Right kidney (tissue), 1 donor: Measurements from ENCODE around the gene MYOG.

Experiments used
- DNase-seq: peaks from one replicate; pipeline ENCODE4 v3.0.0-alpha.2; 2016

MYOG gene

DNA sequence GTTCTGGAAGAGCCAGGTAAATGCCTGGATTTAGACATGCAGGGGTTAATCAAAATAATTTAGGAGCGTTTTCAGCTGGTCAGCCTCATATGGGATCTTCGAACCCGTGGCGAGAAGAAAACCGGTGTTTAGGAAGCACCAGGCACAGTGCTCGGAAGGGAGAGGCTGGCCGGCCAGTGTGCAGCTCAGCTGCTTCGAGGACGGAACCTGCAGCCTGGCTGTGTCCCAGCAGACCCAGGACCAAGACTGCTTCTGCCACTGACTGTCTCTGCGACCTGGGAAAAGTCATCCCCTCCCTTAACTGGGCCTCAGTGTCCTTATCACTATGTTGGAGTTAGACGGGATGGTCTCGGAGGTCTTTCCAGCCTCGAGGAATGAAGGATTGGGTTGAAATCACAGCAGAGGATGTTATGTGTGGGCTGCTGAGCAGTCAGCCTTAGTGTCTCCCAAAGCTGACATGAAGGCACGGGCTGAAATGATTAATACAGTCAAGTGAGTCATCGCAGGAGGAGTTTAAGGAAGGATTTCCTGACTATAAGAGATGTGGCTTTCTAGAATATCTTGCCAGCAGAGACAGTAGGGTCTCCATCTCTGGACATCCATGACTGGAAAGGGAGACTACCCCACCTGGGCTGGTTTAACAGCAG, 38.7 kb downstream of the MYOG start:
- DNase-seq: no peak

DNA sequence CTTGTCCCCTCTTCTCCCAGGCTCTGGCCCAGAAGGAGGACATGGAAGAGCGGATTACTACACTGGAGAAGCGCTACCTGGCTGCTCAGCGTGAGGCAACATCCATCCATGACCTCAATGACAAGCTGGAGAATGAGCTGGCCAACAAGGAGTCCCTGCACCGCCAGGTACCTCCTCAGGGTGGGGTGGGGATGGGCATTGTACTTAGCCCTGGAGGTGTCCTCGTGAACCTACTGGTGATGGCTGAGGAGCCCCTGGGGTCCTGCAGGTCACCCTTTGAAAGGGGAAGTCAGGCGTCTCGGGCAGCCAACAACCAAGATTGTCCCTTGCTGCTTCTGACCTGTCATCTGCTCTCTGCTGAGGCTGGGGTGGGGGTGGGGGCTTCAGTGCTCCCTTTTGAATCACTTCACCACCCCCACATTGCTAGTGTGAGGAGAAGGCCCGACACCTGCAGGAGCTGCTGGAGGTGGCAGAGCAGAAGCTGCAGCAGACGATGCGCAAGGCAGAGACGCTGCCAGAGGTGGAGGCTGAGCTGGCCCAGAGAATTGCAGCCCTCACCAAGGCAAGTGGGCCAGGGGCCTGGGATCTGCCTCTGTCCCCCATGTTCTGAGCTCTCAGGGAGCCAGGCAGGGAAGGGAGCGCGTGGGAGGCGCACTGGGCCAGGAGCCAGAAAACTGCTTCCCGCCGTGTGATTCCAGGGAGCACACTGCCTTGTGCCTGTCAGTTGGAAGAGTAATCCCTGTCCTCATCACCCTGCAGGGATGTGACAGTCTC, 39.8 kb downstream of the MYOG start:
- DNase-seq: no peak

DNA sequence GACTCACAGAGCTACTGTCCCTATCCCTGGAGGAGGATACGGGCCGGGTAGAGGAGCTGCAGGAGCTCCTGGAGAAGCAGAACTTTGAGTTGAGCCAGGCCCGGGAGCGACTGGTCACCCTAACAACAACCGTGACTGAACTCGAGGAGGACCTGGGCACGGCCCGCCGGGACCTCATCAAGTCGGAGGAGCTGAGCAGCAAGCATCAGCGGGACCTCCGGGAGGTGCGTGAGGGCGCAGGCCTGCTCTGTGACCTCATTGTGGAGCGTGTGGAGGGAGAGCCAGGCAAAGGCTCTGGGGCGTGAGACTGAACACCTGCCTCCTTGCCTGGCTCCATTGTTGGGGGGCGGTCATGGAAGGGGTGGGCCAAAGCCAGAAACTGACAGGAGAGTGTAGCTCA, 40.5 kb downstream of the MYOG start:
- DNase-seq: no peak

DNA sequence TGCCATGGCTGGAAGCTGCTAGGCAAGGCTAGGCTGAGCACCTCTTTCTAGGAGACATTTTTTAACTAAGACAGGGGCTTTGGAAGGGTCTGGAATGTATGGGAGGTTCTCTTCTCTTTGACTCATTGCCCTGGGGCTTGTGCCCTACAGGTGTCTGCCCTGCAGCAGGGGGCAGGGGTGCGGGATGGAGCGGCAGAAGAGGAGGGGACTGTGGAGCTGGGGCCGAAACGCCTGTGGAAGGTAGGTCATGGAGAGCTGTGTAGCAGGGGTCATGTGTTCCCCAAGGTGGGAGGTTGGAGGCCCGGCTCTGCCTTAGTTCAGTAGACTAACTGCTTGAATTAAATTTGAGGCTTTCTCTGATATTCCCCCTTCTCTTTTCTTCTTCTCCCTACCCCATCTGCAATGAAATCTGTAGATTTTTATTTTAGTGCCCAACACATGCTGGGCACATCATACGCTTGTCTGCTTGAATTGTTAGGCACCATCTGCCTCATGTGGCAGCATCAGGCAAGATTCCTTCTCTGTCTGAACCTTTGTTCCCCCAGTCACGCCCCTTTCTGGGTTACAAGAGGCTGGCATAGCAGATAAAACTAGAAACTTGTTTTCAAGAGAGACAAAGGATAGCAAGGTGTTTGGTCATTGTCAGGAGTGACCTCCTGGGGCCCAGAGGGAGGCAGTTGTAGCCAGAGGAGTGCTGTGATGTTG, 41.1 kb downstream of the MYOG start:
- no peak for DNase-seq

DNA sequence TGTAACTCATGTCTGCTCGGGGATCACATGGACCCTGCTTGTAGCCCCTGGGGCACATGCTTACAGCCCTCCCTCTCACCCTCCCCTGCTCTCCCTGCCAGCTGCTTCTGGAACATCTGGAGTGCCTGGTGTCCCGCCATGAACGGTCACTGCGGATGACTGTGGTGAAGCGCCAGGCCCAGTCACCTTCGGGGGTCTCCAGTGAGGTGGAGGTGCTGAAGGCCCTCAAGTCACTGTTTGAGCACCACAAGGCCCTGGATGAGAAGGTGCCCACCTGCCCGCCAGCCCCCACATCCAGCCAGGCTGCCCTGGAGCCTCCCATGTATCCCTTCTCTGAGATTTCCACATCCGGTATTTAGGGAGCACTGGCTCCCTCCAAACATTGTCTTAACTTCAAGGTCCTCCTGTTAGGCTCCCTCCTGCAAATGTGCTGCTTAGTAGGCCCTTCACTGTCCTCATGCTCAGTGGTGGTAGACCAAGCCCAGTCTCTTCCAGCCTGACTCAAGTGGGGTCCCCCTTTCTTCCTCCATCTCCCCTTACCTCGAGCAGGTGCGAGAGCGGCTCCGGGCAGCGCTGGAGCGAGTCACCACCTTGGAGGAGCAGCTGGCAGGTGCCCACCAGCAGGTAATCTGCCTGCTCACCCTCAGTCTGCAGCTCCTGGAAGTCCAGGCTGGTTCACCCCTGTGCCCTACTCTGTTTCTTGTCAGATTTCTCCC, 41.8 kb downstream of the MYOG start:
- no peak for DNase-seq

DNA sequence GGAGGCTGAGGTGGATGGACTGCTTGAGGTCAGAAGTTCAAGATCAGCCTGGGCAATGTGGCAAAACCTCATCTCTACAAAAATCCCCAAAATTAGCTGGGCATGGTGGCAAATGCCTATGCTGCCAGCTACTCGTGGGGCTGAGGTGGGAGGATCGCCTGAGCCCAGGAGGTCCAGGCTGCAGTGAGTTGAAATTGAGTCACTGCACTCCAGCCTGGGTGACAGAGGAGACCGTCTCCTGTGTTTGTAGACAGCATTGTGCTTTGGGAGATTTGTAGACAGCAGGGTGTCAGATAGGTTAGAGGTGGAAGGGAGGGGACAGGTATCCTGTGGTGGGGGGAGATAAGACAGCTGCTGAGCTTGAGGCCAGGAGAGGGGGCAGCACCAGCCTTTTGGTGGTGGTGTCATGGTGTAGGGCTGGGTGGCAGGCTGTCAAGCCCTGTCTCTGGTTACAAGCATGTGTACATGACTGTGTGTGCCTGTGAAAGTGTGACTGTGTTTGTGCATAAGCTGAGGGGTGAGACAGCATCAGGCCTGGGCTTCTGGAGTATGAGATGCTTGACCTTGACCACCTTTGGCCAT, 44.4 kb downstream of the MYOG start:
- DNase-seq: no peak

DNA sequence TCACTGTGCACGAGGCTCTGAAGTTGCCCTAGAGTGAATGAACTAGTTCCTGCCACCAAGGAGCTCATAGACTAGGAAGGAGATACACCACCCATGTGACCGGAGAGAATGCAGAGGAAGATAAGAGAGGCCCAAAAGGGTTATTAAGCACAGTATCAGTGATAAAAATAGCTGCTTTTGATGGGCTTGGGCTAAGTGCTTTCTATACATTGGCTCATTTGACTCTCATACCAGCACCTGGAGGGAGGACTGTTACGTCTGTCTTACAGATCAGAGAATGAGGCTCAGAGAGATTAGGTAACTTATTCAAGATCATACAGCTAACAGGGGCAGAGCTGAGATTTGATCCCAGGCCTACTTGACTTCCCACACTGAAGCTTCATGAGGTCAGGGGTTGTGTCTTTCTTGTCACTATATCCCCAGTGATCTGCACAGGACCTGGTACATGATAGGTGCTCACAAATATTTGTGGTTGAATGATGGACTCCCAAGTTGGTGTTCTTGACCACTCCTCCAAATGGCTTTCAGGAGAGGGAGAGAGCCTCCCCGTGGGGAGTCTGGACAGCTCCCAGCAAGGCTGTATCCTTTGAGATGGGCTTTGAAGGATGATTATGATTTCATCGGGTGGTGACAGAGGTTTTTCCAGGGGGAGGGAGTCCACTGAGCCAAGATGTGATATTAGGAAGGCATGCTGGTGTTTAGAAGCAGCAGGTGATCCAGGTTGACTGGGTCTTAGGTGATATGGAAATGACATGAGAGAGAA, 45.1 kb downstream of the MYOG start:
- DNase-seq: no peak

DNA sequence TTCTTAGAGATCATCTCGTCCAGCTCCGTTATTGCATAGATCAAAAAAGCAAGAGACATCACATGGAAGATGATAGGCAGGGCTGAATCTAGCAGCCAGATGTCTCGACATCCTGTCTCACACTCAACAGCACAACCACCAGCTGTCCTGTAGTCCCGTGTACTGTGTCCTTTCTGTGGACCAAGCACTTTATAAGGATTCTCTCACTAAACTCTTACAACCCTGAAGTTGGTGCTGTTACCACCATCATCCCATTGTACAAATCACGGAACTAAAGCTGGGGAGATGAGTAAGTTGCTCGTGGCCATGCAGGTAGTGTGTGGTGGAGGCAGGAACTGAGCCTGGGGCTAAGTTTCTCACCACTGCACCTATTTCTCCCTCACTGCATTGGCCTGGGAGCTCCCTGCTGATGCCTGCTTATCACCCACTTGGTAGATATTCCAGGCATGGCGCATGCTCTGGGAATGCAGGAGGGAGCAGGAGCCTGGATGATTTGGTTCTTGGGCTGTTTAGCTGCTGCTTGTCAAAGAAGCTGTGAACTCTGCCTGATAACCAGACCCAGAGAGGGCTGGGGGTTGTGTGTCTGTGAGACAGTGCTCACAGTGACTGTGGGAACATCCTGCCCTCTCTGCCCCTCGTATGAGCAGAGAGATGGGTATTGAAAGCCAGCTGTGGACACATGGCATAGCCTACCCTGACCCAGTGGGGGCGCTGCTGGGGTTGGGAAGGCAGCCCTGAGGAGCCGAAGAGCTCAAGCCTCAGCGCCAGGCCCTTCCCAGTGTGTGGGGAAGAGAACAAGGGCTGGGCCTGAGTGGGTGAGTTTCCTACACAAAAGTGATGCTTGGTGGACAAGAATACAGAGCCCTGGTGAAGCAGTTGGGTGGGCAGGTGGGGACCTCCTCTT, 46.0 kb downstream of the MYOG start:
- DNase-seq: no peak

DNA sequence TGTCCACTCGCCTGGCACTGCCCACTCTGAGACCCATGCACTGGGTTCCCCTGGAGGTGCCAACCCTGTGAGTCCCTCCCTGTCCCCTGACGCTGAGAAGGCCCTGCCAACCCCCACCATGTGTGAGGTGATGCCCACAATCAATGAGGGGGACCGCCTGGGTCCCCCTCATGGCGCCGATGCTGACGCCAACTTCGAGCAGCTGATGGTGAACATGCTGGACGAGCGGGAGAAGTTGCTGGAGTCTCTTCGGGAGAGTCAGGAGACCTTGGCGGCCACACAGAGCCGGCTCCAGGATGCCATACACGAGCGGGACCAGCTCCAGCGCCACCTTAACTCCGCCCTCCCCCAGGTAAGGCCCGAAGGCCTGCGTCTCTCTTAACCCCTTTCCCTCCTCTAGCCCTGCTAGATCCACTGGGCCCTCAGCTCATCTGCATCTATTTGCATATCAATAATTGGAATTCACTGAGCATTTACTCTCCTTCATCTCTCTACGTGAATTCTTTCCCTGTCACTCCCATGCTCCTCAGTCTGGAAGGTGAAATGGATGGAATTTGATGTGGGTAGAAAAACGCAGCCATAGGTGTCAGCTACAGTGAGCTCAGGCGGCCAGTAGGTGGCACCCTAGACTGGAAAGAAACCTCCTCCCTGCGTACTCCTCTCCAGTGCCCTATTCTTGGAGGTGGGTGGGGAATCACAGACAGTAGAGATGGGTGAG, 46.8 kb downstream of the MYOG start:
- no peak for DNase-seq

DNA sequence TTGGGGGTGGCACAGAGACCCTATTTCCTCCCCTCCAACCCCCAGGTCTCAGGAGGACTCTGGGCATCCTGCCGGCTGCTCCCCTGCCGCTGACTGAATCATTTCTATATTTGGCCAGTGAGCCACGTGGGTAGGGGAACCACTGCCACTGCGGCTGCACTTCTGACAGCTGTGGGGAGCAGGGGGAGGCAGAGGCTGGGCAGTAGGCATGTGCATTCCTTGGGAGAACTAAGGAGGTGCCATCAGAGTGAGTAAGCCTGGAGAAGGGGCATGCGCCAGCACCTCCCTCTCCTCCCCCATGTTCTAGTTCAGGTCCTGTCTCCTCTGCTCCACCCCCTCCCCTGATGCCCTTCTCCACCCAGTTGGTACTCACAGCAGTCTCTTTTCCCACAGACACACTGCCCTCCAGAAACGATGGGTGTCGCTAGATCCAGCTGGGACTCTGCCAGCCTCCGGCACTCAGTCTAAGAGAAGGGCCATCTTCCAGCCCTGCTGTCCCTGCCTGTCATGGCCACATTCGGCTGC, 47.5 kb downstream of the MYOG start:
- no peak for DNase-seq

DNA sequence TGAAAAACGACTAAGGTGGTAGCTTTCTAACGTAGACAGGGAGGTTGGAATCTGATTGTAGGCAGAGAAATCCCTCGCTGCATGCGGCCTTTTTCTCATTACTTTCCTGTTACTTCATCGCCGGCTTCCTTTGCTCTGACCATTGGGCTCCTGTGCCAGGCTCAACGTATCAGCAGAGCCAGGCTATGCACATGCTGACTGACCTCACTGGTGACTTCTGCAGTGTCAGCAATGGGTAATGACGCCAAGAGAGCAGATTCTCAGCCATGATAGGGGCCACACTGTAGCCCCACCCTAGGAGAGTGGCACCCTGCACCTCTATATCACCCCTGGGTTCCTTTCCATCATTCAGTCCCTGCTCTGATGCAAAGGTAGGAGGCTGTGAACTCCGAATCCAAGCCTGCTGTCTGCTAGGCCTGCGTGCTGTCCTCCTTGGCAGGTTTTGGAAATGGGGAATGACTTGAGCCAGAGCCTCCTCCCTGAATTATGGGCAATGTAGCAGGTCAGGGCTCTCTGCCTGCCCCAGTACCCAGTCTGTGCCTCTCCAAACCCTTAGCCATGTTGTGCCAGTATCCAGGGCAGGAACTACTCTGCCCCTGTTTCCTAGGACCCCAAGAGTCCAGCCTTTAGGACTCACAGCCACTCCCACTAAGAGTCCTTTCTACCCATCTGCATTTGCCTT, 48.2 kb downstream of the MYOG start:
- DNase-seq: no peak

DNA sequence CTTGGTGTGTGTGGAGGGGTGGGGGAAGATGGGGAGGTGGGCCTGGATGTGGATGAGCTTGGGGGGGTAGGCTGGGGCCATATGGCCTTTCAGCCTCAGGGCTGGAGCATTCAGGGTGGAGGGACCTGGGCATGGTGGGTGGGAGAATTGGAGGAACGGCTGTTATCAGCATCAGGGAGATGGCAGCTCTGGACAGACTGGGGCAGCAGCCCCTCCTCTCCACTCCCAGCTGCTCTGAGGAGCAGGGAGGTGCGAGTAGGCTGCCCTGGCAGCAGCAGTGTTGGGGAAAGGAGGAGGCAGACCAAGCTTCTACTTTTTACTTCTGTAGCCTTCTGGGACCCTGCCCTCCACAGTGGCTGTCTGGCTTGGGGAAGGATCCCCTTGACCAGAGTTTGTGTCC, 49.3 kb downstream of the MYOG start:
- no peak for DNase-seq

DNA sequence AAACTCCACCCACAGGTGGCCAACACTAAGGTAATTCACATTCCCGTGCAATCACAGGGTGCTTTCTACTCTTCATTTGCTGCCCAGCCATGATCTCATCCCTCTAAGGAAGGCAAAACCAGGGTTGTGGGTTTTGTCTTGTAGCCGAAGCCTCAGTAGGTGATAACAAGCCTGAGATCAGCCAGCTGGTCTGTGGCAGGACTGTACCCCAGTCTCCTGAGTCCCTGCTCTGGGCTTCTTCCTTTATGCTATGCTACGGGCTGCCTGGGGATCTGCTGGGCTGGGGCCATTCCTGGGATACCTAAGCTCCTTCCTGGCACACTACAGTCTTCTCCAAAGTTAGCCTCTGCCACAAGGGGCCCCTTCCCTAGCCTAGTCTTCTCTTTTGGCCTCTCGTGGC, 49.7 kb downstream of the MYOG start:
- no peak for DNase-seq

DNA sequence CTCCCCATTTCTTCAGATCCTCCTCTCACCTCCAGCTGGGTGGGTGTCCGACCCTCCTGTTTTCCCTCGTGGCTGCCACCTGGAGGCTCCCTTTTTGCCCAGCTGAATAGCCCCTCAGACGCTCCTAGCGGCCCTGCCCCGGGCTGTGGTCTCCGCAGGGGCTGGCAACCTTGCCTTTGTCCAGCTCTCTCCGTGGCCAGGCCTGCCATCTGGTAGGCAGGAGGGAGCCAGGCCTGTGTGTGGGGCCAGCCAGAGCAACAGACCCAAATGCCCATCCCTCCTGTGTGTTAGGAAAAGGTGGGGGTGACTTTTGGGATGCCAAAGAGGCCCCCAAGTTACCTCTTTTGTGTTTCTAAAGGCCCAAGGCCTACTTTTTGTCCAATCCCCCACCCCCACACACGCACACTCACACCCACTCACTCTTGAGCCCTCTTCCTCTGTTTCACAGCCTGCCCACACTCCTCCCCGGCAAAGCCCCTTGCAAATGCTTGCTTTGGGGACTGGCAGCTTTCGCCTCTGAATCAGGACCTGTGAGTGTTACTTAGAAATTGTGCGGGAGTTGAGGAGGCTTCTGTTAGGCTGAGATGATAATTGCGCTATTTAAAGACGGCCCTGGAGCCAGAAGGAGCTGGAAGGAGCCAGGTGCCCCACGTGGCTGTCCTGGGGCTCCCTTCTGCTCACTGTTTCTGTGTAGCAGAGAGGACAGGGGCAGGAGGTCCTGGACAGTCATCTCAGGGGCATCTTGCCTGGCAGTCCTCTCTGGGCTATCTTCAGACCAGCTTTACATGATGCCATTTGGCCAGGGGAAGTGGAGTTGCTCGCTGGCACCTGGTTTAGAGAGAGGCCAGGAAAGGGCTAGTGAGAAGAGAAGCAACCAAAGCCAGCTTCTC, 50.5 kb downstream of the MYOG start:
- DNase-seq: no peak

DNA sequence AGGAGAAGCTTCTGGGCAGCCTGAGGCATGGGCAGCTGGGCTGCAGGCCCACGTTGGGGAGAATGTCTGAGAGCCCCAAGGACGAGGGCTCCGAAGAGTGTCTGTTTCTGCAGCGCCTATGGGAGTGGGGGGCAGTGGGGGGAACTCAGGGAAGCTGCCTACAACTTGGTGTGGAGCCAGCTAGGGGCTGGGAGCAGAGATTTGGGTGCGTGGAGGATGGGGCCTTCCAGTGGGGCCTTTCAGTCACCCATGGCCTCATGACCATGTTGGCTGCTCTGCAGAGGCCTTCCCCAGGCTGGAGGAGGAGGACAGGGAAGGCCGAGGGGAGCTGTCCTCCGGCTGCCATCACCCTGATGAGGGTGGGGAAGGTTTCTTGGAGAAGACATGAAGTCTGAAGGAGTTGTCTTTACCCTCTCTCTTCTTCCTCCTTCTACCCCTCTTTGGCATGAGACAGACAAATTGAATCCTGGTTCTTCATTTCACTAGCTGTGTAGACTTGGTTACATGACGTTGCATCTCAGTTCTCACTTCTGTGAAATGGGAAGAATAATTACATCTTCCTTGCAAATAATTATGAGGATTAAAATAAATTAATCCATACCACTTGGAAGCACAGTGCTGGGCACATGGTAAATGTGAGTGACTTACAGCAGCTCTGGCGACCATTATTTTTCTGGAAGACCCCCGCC, 51.2 kb downstream of the MYOG start:
- no peak for DNase-seq

DNA sequence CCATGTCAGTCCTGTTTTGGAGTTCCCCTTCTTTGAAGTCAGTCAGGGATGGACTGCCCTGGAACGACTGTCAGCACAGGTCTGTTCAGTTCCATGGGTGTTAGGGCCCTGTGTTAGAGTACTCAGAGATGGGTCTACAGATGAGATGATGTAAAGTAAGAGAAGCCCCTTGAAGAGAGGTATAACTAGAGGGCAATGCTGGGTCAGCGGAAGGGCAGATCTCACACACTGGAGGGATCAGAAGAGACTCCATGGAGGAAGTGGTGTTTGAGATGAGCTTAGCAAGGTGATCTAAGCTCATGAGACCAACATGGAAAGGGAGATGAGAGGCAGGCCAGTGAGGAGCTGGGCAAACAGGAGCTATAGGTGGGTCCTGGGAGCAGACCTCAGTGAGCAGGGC, 51.9 kb downstream of the MYOG start:
- no peak for DNase-seq

DNA sequence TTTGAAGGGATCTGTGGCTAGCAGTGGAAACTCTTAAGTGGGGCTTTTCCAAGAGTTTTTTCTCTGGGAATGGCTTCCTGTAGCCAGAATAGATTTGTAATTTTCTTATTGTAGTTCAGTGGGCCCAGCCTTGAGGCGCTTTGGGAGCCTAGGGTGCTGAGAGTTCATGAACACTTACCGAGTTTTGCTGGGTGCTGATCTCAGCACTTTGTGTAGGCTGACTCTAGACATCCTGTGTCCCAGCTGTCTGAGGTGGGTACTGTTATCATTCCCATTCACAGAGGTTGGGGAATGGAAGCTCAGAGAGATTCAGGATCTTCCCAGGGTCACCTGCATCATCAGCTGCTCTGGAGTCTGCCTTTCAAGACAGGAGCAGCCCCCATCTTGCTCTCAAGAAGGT, 52.5 kb downstream of the MYOG start:
- DNase-seq: no peak
